HG02610 (cell line): ENCODE measurements around the gene SLFN11.
"Not testable (repeated sequence)": the region's sequence is repeated elsewhere in the genome, so short reads cannot be mapped to it uniquely, and the experiment has no call there.

Experiments
- ATAC-seq: cut with Tn5 transposase; IDR thresholded peaks from one replicate; pipeline ENCODE4 v1.9.1; 2021; ENCODE audit warnings: mild to moderate bottlenecking, moderate library complexity; ENCODE audit not compliant: unreplicated experiment

The SLFN11 gene

DNA sequence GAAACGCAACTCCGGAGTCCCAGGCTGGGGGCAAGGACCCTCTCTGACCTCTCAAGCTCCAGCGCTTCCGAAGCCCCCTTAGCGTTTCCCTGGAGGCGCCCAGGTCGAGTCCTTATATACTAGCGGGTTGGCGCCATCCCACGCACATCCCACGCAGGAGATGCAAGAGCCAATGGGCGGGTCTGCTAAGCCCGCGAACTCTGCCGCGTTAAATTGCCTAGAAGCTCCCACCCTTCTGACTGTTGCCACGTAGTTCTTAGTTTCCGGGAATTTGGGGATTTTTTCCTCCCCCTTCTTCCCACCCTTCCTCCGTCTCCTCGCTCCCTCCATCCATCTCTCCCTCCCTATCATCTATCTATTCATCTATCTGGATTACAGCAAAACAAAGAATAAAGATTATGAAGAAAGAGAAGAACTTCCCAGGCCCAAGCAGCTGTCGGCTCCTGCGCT is at the start of gene SLFN11:
TSS of gene SLFN11 (minus strand) at position 88 of the 450 bp plus-strand sequence. CDS start 9,814 bp downstream, outside the sequence.
- no peak for ATAC-seq

GRCh38 chr17:35421069-35421468 is 47.6 kb upstream of the SLFN11 start:
- ATAC-seq: not testable (repeated sequence)

DNA sequence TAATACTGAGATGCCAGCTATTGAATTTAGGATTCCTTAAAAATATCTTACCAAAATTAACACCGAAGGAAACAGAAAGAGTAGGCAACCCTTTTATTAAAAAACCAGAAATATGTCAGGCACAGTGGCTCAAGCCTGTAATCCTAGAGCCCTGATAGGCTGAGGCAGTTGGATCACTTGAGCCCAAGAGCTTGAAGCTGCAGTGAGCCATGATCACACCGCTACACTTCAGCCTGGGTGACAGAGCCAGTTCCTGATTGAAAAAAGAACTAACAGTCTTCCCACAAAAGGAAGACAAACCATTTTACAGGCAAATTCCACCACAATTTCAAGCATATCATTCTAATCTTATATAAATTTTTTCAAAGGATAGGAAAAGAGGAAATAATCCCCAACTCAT is 43.2 kb upstream of the SLFN11 start:
- ATAC-seq: no peak

GRCh38 chr17:35414707-35415106 is 41.3 kb upstream of the SLFN11 start:
- ATAC-seq: not testable (repeated sequence)

DNA sequence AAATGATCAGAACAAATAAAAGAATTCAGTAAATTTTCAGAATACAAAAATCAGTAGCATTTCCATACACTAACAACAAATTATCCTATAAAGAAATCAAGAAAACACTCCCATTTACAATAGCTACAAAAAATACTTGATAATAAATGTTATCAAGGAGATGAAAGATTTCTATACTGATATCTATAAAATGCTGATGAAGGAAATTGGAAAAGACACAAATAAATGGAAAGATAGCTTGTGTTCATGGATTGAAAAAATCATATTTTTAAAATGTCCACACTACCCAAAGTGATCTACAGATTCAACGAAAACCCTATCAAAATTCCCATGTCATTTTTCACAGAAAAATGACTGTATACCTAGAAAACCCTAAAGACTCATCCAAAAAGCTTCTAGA is 40.8 kb upstream of the SLFN11 start:
- ATAC-seq: no peak

GRCh38 chr17:35407531-35407930 is 34.1 kb upstream of the SLFN11 start:
- no peak for ATAC-seq

- no peak for ATAC-seq
Measured at GRCh38 chr17:35406568-35406967, 33.1 kb upstream of the SLFN11 start.

DNA sequence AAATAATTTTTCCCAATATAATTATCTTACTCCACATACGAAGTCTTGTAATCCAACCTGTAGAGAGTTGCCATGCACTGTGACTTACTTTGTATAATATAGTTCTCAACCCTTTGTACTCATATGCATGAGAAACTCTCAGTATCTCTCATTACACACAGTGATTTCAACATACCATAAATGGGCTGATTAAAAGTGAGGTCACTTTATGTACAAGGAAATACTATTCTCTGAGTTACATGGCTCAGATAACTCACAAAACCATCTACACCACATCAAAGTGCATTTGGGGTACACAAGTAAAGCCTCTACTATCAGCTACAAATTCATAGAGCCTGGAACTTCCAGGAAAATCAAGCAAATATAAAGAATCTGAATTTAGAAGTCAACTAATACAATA is 30.9 kb upstream of the SLFN11 start:
- no peak for ATAC-seq

- ATAC-seq: not testable (repeated sequence)
Measured at GRCh38 chr17:35393783-35394182, 20.4 kb upstream of the SLFN11 start.

DNA sequence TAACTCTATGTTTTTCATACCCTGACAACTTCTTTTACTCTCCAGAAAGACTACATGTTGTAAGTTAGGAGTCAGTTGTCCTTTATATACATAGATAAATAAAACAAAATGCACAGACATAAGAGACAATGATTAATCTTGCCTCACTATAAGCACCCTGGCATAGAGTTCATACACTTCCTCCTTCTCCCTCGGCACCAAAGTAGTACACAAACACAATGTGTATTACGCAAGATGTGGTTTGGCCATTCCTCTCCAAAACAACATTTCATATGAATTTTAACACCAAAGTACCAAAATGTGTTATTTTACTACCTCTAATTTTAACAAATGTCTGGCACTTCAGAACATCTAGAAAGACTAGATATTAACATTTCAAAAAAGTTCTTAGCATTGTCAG is 17.2 kb upstream of the SLFN11 start:
- no peak for ATAC-seq

DNA sequence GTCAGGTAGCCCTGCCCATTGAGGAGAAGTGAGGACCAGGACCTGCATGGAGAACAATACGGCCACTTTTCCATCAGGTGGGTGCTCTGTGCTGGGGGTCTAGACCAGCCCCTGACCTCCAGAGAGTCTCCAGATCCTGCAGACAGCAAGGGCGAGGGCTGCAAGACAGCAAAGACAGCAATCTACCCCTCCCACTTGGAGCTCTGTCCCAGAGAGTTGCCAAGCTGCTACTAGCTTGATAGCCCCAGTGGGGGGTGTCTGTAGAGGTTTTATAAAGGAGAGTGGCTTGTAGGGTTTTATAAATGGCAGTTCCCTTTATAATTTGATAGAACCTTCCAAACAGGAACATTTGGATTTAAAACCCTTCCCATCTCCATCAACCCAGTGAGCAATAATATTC is 16.7 kb upstream of the SLFN11 start:
- ATAC-seq: no peak

GRCh38 chr17:35387496-35387895 is 14.1 kb upstream of the SLFN11 start:
- ATAC-seq: no peak

- ATAC-seq: no peak
Measured at GRCh38 chr17:35377706-35378105, 4.3 kb upstream of the SLFN11 start.

DNA sequence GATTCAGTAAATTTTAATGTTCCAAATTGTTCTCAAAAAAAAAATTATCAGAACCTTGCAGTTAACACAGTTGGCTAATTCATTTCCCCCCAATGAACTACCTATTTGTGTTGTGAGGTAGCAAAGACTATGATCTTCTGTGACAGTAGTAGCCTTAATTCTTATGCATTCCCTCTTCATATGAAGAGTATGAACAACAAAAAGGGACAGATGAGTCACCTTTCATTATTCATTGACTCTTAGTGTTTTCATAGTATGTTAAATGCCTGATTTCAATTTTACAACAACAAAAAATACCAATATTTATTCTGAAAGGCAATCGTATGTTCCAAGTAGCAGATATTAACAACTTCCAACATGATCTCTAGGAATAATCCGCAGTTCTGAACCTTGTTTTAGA is 3.6 kb upstream of the SLFN11 start:
- ATAC-seq: no peak

DNA sequence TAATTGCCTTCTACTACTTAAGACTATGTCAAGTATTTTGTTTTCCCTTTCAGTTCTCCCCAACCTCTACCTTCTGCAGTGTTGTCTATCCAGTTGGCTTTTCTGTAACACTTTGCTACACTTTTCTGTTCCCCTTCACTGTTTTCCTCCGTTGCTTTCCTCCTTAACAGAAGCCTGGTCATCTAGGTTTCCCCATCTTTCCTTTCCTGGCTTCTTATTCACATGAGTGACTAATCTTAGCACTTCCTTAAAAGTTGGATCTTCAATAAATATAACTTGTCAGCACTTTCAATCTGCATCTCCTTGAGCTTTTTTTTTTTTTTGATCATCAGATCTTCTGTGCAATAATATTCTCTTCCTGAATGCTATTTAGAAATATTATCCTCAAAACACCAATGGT is 2.8 kb upstream of the SLFN11 start:
- no peak for ATAC-seq

DNA sequence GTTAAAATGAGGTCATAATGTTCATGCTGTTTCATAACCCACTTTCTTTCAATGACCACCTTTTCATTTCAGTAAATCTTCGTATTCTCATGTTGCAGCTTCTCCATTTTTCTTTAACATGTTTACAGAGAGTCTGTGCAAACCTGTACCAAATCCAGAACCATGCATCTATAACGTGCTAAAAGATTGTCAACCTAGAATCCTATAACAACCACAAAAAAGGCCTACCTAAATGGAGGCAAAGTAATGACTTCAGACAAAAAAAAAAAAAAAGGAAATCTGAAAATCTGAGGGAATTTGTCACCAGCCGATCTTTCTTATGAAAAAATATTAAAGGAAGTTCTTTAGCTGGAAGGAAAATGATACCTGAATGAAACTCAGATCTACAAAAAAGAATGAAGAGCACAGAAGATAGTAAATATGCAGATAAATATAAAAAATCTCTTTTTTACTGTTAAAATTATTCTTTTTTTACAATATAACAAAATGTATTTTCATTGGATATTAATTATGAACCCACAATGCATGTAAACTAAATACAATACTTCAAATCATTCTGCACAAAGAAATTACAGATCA is 1.4 kb upstream of the SLFN11 start:
- no peak for ATAC-seq

GRCh38 chr17:35373984-35374765 is 754 bp upstream of the SLFN11 start:
- ATAC-seq: peak; percentile 47

DNA sequence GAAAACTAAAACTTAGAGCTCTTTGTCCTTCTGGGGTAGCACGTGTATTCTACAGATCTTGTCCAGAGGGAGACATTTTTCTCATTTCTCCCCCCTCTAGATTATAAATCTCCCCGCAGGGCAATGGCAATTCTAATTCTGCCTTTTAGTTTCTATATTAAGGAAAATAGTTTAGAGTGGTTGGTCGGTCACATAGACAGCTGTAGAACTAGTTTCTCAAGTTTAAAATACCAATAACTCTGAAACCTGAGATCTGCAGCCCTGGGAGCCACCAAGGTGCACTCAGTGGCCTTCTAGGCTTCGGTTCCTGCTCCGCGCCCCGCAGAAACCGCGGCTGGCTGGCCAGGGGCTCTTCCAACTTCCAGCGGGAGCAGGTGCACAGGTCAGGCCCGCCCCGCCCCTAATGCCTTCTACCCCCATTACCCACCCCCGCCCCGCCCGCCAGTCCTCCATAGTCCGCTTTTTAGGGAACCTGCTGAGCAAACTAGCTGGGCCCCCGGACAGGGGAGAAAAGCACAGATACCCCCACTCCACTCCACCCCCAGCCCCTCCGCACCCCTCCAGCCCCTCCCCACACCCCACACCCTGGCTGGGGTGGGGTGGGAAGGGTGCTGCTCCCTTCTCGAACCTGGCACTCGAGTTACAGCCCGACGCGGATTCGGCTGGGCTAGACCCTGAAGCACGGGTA is 431 bp downstream of the SLFN11 start:
- ATAC-seq: no peak

DNA sequence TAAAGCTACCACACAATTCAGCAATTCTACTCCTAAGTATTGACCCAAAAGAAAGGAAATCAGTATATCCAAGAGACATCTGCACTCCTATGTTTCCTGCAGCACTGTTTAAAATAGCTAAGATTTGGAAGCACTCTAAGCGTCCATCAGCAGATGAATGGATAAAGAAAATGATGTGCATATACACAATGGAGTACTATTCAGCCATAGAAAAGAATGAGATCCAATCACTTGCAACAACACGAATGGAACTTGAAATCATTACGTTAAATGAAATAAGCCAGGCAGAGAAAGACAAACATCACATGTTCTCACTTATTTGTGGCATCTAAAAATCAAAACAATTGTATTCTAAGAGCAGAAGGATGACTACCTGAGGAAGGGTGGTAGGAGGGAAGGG is 1.5 kb downstream of the SLFN11 start:
- no peak for ATAC-seq

DNA sequence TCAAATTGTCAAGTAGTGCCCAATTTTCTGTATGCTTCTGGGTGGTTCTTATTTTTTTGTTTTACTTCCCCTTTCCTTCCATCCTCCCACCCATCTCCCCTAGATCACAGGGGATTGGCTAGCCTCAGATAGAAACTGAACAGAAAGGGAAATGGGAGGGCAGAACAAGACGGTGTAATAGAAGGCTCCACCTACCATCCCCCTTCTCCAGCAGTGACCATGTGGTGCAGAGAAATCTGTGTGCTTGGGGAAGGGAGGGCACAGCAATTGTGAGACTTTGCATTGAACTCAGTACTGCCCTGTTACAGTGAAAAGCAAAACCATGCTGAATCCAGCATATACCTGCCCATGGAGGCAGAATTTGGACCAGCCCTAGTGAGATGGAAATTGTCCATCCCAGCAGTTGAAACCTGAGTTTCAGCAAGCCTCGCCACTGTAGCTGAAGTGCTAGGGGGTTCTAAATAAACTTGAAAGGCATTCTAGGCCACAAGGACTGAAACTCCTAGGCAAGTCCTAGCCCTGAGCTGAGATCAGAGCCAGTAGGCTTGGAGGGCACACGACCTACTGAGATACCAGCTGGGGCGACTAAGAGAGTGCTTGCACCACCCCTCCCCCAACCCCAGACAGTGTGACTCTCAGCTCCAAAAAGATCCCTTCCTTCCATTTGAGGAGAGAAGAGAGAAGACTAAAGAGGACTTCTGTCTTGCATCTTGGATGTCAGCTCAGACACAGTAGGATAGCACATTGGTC is 5.2 kb downstream of the SLFN11 start:
- ATAC-seq: peak; percentile 97

GRCh38 chr17:35361027-35361426 is 12.4 kb downstream of the SLFN11 start:
- ATAC-seq: no peak
